Astrocyte of the cerebellum (primary cell): Measurements from ENCODE around the gene DHRS7C.
A peak's percentile ranks its signal among the peaks of the same experiment; 100 is the strongest.

Experiments used
- DNase-seq: peaks from one replicate; pipeline ENCODE4 v3.0.0-alpha.2; 2011; ENCODE audit warnings: low read depth
- H3K4me3 ChIP-seq: 2 replicates; pipeline ENCODE4 v1.5.1; 2011; ENCODE audit warnings: mild to moderate bottlenecking, low read depth, low read length, moderate library complexity
- CTCF ChIP-seq: IDR thresholded peaks from 2 replicates; pipeline ENCODE4 v1.5.1; 2012; ENCODE audit warnings: low read length, low read depth, moderate library complexity, mild to moderate bottlenecking; ENCODE audit errors: missing control alignments
- in situ Hi-C: cut with HindIII; loops from 2 replicates; pipeline ENCODE4 v1.10.0; 2017; ENCODE audit warnings: low sequenced_read_pairs

Gene DHRS7C, protein sequence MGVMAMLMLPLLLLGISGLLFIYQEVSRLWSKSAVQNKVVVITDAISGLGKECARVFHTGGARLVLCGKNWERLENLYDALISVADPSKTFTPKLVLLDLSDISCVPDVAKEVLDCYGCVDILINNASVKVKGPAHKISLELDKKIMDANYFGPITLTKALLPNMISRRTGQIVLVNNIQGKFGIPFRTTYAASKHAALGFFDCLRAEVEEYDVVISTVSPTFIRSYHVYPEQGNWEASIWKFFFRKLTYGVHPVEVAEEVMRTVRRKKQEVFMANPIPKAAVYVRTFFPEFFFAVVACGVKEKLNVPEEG

GRCh38 chr17:9790889-9791876, at the start of gene DHRS7C:
Gene DHRS7C (minus strand): TSS chr17:9791592. CDS start chr17:9791284, 308 bp downstream.
- in situ Hi-C loops = no loop called here
- DNase-seq = no peak
- TF ChIP-seq CTCF = no peak
- no peak within 1 kb of the TSS for H3K4me3 ChIP-seq

GRCh38 chr17:9839433-9839832, 48.0 kb upstream of the DHRS7C start:
- in situ Hi-C loops = no loop called here
- TF ChIP-seq CTCF = peak; percentile 21
- no peak for DNase-seq
- no peak overlapping the region for H3K4me3 ChIP-seq

DNA sequence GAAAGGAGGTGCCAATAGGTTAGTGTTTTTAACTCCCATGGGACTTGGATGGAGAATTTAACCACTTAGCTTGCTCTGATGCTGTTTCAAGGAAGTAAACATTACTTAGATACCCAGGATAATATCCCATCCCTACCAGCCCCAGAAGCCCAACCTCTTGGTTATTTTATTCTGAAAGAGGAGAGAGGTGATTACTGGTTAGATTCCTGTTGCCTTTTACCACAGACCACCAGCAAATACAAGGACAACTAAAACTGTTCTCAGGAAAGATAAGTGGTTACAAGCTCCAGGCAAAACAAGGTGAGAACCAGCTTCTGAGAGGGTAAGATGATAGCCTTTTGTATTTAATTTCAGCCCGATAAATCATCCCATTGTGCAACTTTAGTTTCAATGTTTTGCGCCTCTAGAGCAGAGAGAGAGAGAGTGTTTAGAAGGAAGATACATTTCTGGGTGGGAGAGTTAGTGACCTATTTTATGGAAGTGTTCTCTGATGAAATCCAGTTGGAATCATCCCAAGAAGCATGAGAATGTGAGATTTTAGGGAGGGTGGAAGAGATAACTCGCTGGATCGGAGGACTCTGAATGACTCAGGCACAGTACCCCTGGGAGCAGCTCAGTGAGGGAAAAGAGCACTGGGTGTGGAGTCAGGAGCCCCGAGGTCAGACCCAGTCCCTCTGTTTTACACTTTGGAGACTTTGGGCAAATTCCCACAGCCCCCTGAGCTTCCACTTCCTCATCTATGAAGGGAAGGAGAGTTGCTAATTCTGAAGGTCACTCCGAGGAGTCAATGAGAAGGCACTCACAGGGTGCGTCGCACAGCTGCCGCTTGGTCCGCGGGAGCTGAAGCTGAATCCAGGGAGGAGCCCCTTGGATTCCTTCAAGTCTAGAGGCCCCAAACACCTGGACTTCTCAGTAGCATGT, 46.4 kb upstream of the DHRS7C start:
- in situ Hi-C loops = no loop called here
- TF ChIP-seq CTCF = no peak
- H3K4me3 ChIP-seq = no peak overlapping the region
- DNase-seq = peak; percentile 38

- no peak for TF ChIP-seq CTCF
- in situ Hi-C loops = no loop called here
- H3K4me3 ChIP-seq = no peak overlapping the region
- DNase-seq = no peak
These were observed 42.5 kb upstream of the DHRS7C start for GRCh38 chr17:9833922-9834321.

DNA sequence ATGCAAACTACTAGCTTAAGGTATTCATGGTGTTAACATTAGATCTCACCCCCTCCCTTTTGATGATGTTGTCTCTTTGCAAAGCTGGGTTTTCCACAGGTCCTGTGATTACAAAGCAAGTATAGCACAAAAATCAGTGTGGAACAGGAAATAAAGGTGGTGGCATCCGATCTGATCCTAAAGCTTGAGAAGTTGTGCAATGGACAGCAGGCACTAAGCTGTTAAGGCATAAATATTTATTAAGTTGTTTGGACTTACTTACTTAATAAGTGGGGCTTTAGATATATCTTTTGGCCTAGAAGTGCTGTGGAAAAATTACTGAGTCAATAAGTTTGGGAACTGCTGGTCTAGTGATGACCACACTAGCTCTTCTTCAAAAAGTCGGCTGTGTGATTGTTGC, 39.3 kb upstream of the DHRS7C start:
- no peak for DNase-seq
- in situ Hi-C loops = no loop called here
- TF ChIP-seq CTCF = no peak
- H3K4me3 ChIP-seq = no peak overlapping the region

DNA sequence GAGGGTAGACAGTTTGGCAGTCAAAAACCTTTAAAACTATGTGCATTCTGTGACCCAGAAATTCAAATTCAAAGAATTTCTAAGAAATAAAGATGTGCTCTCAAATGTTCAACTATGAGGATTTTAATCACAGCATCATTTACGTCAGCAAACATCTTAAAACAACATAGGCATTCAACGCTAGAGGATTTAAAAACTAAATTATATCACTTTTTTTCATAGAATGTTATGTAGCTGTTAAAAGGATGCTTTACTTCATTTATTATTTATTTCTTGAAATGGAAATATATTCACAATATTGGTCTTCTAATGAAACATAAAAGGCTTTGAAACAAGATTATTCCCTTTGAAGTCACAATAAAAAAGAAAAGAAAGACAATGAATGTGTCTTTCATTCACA, 38.0 kb upstream of the DHRS7C start:
- no peak for DNase-seq
- no peak overlapping the region for H3K4me3 ChIP-seq
- TF ChIP-seq CTCF = no peak
- in situ Hi-C loops = loop anchor here (5.0 kb wide), 1 partner anchor 57 kb away; no protein-coding TSS in a partner anchor
